B cell (primary cell): Measurements from ENCODE around the gene THSD4.

Source experiments
- EZH2 ChIP-seq: IDR thresholded peaks from 2 replicates; pipeline ENCODE4 v1.6.1; 2012; ENCODE audit warnings: borderline replicate concordance, low read depth, mild to moderate bottlenecking, moderate library complexity, low read length; ENCODE audit not compliant: insufficient read depth, poor library complexity, severe bottlenecking
- TF ChIP-seq, protein P1 (sequence below): fragments of 200-600 bp; IDR thresholded peaks from one replicate; pipeline ENCODE4 v1.8.0; 2022; ENCODE audit warnings: antibody characterized with exemption, mild to moderate bottlenecking

DNA sequence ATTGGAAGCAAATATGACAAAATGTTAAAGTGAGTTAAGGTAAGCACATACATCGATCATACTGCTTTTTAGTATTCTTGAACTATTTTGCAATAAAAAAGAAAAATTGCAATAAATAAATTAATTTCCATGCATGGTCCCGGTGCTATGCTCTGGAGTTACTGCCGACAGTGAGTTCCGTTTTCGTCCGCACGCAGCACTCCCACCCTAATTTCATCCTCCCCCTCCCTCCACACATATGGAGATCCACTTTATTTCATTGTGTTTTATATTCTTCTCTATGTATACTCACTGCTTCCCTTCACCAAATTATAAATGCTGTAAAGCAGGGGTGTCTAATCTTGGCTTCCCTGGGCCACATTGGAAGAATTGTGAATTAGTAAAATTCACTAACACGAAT, 247.3 kb downstream of the THSD4 start:
- TF ChIP-seq, protein P1, sequence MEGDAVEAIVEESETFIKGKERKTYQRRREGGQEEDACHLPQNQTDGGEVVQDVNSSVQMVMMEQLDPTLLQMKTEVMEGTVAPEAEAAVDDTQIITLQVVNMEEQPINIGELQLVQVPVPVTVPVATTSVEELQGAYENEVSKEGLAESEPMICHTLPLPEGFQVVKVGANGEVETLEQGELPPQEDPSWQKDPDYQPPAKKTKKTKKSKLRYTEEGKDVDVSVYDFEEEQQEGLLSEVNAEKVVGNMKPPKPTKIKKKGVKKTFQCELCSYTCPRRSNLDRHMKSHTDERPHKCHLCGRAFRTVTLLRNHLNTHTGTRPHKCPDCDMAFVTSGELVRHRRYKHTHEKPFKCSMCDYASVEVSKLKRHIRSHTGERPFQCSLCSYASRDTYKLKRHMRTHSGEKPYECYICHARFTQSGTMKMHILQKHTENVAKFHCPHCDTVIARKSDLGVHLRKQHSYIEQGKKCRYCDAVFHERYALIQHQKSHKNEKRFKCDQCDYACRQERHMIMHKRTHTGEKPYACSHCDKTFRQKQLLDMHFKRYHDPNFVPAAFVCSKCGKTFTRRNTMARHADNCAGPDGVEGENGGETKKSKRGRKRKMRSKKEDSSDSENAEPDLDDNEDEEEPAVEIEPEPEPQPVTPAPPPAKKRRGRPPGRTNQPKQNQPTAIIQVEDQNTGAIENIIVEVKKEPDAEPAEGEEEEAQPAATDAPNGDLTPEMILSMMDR, result no peak
- TF ChIP-seq EZH2, result no peak
